DOHH2 (cell line): ENCODE data around the gene MED14.

Source experiments
- H3F3A ChIP-seq: fragments of 200-600 bp; sonication (generic), shearing (Covaris generic); 2 replicates; pipeline ENCODE4 v1.6.0; 2016; ENCODE audit warnings: antibody characterized with exemption, mild to moderate bottlenecking; ENCODE audit not compliant: control insufficient read depth, insufficient read depth
- H3K27ac ChIP-seq: fragments of 200-600 bp; sonication (generic); 2 replicates; pipeline ENCODE4 v1.5.1; 2014; ENCODE audit warnings: low read depth, mild to moderate bottlenecking, low read length, moderate library complexity
- H3K27me3 ChIP-seq: fragments of 200-600 bp; sonication (generic); 2 replicates; pipeline ENCODE4 v1.6.1; 2014; ENCODE audit warnings: mild to moderate bottlenecking, low read length, mixed read lengths; ENCODE audit not compliant: control insufficient read depth
- H3K36me3 ChIP-seq: fragments of 200-600 bp; sonication (generic); 2 replicates; pipeline ENCODE4 v1.6.1; 2014; ENCODE audit warnings: mild to moderate bottlenecking, low read length, moderate library complexity, mixed read lengths; ENCODE audit not compliant: control insufficient read depth
- H3K4me1 ChIP-seq: fragments of 200-600 bp; sonication (generic); 2 replicates; pipeline ENCODE4 v1.6.1; 2014; ENCODE audit warnings: mild to moderate bottlenecking, low read length, mixed read lengths; ENCODE audit not compliant: control insufficient read depth
- H3K4me2 ChIP-seq: fragments of 200-600 bp; sonication (generic); 2 replicates; pipeline ENCODE4 v1.6.0; 2014; ENCODE audit warnings: mild to moderate bottlenecking, low read length, moderate library complexity
- H3K4me3 ChIP-seq: fragments of 200-600 bp; sonication (generic); 2 replicates; pipeline ENCODE4 v1.5.1; 2014; ENCODE audit warnings: mild to moderate bottlenecking, low read length, mixed read lengths
- H3K79me2 ChIP-seq: fragments of 200-600 bp; sonication (generic); 2 replicates; pipeline ENCODE4 v1.6.1; 2014; ENCODE audit warnings: mild to moderate bottlenecking, low read length, mixed read lengths; ENCODE audit not compliant: control insufficient read depth
- H3K9me2 ChIP-seq: fragments of 200-600 bp; sonication (generic); replicated peaks from 2 replicates; pipeline ENCODE4 v1.6.1; 2014; ENCODE audit warnings: mild to moderate bottlenecking, low read length, mixed read lengths; ENCODE audit not compliant: control insufficient read depth
- H3K9me3 ChIP-seq: fragments of 200-600 bp; sonication (generic); 2 replicates; pipeline ENCODE4 v1.6.1; 2014; ENCODE audit warnings: antibody characterized with exemption, low read length, mixed read lengths; ENCODE audit not compliant: control insufficient read depth, insufficient read depth
- H4K20me1 ChIP-seq: fragments of 200-600 bp; sonication (generic); 2 replicates; pipeline ENCODE4 v1.6.0; 2014; ENCODE audit warnings: low read depth, mild to moderate bottlenecking, antibody characterized with exemption, low read length, moderate library complexity; ENCODE audit not compliant: control insufficient read depth, insufficient read depth
- CTCF ChIP-seq: fragments of 200-600 bp; sonication (generic); IDR thresholded peaks from one replicate; pipeline ENCODE4 v1.5.1; 2014; ENCODE audit warnings: antibody characterized with exemption, mild to moderate bottlenecking, low read depth, low read length; ENCODE audit not compliant: poor library complexity, severe bottlenecking
- EZH2phosphoT487 ChIP-seq: fragments of 200-600 bp; sonication (generic); IDR thresholded peaks from 2 replicates; pipeline ENCODE4 v1.6.1; 2017; ENCODE audit warnings: borderline replicate concordance, mild to moderate bottlenecking, antibody characterized with exemption, low read length, moderate library complexity, mixed read lengths

The MED14 gene

GRCh38 chrX:40644821-40645358, 90.5 kb downstream of the MED14 start:
- peak overlapping the region; percentile 76 for H3K4me3 ChIP-seq
- H4K20me1 ChIP-seq: no peaks in the 10 kb centered on the region
- H3F3A ChIP-seq: no peaks in the 10 kb centered on the region
- H3K27ac ChIP-seq: peak overlapping the region; percentile 57
- H3K4me2 ChIP-seq: peak overlapping the region; percentile 69
- H3K79me2 ChIP-seq: peaks cover 55% of the 10 kb centered on the region
- H3K27me3 ChIP-seq: no peaks in the 10 kb centered on the region
- H3K9me2 ChIP-seq: no peaks in the 10 kb centered on the region
- H3K9me3 ChIP-seq: no peaks in the 10 kb centered on the region
- TF ChIP-seq EZH2phosphoT487 (no peak), CTCF (no peak)
- H3K4me1 ChIP-seq: peaks cover 23% of the 10 kb centered on the region
- peaks cover 6% of the 10 kb centered on the region; the same call in 1 of the 2 replicates for H3K36me3 ChIP-seq

- peak overlapping the region; percentile 57 for H3K27ac ChIP-seq
- H3K9me3 ChIP-seq: no peaks in the 10 kb centered on the region
- H3K4me2 ChIP-seq: peak overlapping the region; percentile 69
- H3K9me2 ChIP-seq: no peaks in the 10 kb centered on the region
- peaks cover 9% of the 10 kb centered on the region; the same call in 1 of the 2 replicates for H3K36me3 ChIP-seq
- TF ChIP-seq CTCF (no peak), EZH2phosphoT487 (no peak)
- no peaks in the 10 kb centered on the region for H4K20me1 ChIP-seq
- H3K4me3 ChIP-seq: peak overlapping the region; percentile 76
- H3K4me1 ChIP-seq: peaks cover 23% of the 10 kb centered on the region
- H3K79me2 ChIP-seq: peaks cover 59% of the 10 kb centered on the region
- H3F3A ChIP-seq: no peaks in the 10 kb centered on the region
- H3K27me3 ChIP-seq: no peaks in the 10 kb centered on the region
Observed at GRCh38 chrX:40644176-40644575, 91.2 kb downstream of the MED14 start.

- Histone ChIP-seq H3K27ac (no peak overlapping the region), H3K4me2 (no peak overlapping the region), H3K4me1 (peaks cover 4% of the 10 kb centered on the region; the same call in 1 of the 2 replicates), H3K9me3 (no peaks in the 10 kb centered on the region), H3K4me3 (no peak overlapping the region), H3K36me3 (peaks cover 54% of the 10 kb centered on the region), H3K79me2 (peaks cover 16% of the 10 kb centered on the region), H3K27me3 (no peaks in the 10 kb centered on the region), H4K20me1 (no peaks in the 10 kb centered on the region), H3F3A (no peaks in the 10 kb centered on the region), H3K9me2 (no peaks in the 10 kb centered on the region)
- TF ChIP-seq EZH2phosphoT487 (no peak), CTCF (no peak)
Observed at GRCh38 chrX:40637687-40638086, 97.7 kb downstream of the MED14 start.
